ENCODE data around the gene NRCAM. TPM values are rescaled to one million over a fixed set of nuclear protein-coding genes. Genes with fewer than 3 reads are reported as not detected.

NRCAM gene
- total and polyA plus RNA-seq, 2 of the 13 experiments (the other 11 are each of a cell fraction or from before 2014, with no cell fraction given) = 0.31 to 0.33 TPM

GRCh38 chr7:108340856-108341411 lies 115.3 kb downstream of the NRCAM start (continued):
- no peak for TF ChIP-seq ZNF256 (CRISPR knock-in tag; conservative IDR thresholded peaks at IDR 0.05)
- TF ChIP-seq DNMT3B (CRISPR knock-in tag; conservative IDR thresholded peaks at IDR 0.05) = 0 out of 2 replicates have a peak, but pooled peaks have one; percentile 52
- TF ChIP-seq ZIK1 (CRISPR knock-in tag; IDR thresholded peaks at IDR 0.05; ENCODE audit: borderline replicate concordance, low read depth) = no peak
- TF ChIP-seq ZBTB3 (CRISPR knock-in tag; IDR thresholded peaks at IDR 0.05; ENCODE audit: borderline replicate concordance, low read depth) = no peak
- peak; percentile 62 for TF ChIP-seq POGZ (CRISPR knock-in tag; IDR thresholded peaks at IDR 0.05)
- peak; percentile 59 for TF ChIP-seq UBTF (CRISPR knock-in tag; IDR thresholded peaks at IDR 0.05)
- TF ChIP-seq HNRNPK (IDR thresholded peaks at IDR 0.05; ENCODE audit: low read depth, low read length, poor library complexity, severe bottlenecking) = no peak
- TF ChIP-seq ZSCAN12 (CRISPR knock-in tag; IDR thresholded peaks at IDR 0.05) = no peak
- no peak for TF ChIP-seq GZF1 (CRISPR knock-in tag; IDR thresholded peaks at IDR 0.05)
- no peak; a peak in 1 of 4 replicates for TF ChIP-seq EP300 (IDR thresholded peaks at IDR 0.05; ENCODE audit: low read depth in 2 of 2, low read length in 2 of 2)
- TF ChIP-seq EP300 (CRISPR knock-in tag; IDR thresholded peaks at IDR 0.05; ENCODE audit: borderline replicate concordance) = peak; percentile 52; the same call in 1 of the 2 replicates
- no peak for TF ChIP-seq HMGXB4 (CRISPR knock-in tag; IDR thresholded peaks at IDR 0.05; ENCODE audit: borderline replicate concordance in 1 of 2, low read depth in 1 of 2)
- TF ChIP-seq ZNF782 (CRISPR knock-in tag; IDR thresholded peaks at IDR 0.05; ENCODE audit: borderline replicate concordance) = no peak
- TF ChIP-seq ZNF550 (CRISPR knock-in tag; IDR thresholded peaks at IDR 0.05; ENCODE audit: borderline replicate concordance) = no peak
- TF ChIP-seq ZMYM3 (CRISPR knock-in tag; IDR thresholded peaks at IDR 0.05) = peak; percentile 65; the same call in 1 of the 2 replicates
- TF ChIP-seq SMC3 (IDR thresholded peaks at IDR 0.05; ENCODE audit: low read length) = 0 out of 2 replicates have a peak, but pooled peaks have one; percentile 9
- TF ChIP-seq ZNF574 (CRISPR knock-in tag; IDR thresholded peaks at IDR 0.05) = peak; percentile 17; the same call in 1 of the 2 replicates
- no peak for TF ChIP-seq ZNF543 (CRISPR knock-in tag; IDR thresholded peaks at IDR 0.05)
- TF ChIP-seq ZNF704 (CRISPR knock-in tag; IDR thresholded peaks at IDR 0.05; ENCODE audit: borderline replicate concordance) = no peak
- TF ChIP-seq ZNF329 (CRISPR knock-in tag; IDR thresholded peaks at IDR 0.05; ENCODE audit: low read depth) = no peak
- TF ChIP-seq TOE1 (CRISPR knock-in tag; IDR thresholded peaks at IDR 0.05) = no peak
- no peak for TF ChIP-seq ZNF619 (CRISPR knock-in tag; IDR thresholded peaks at IDR 0.05)

Measured in HepG2 (cell line).